Liver (tissue), 9 donors: ENCODE measurements around the gene BIRC5. TPM values are rescaled to one million over a fixed set of nuclear protein-coding genes. Genes with fewer than 3 reads are reported as not detected.

ENCODE experiments used
- DNase-seq: peaks from one replicate; pipeline ENCODE4 v3.0.0-alpha.2; 2017; ENCODE audit warnings: low spot score
- H3K27ac ChIP-seq, 2 donors: one replicate each; pipeline ENCODE4 v1.7.0; 2013; ENCODE audit warnings: inconsistent platforms in 2 of 2, low read length in 2 of 2, control low read depth in 1 of 2, low read depth in 1 of 2, mild to moderate bottlenecking in 1 of 2
- H3K27me3 ChIP-seq, 4 donors: one replicate each; pipeline versions ENCODE4 v1.6.1 to v1.7.0; 2013; ENCODE audit warnings: low read length in 3 of 4, inconsistent platforms in 1 of 4, mild to moderate bottlenecking in 1 of 4, moderate library complexity in 1 of 4; ENCODE audit not compliant: control insufficient read depth in 4 of 4, insufficient read depth in 4 of 4
- H3K36me3 ChIP-seq, 4 donors: one replicate each; pipeline versions ENCODE4 v1.6.1 to v1.7.0; 2013; ENCODE audit warnings: low read length in 3 of 4, mild to moderate bottlenecking in 3 of 4, low read depth in 1 of 4, moderate library complexity in 1 of 4; ENCODE audit not compliant: control insufficient read depth in 4 of 4, insufficient read depth in 3 of 4
- H3K4me1 ChIP-seq, 4 donors: one replicate each; pipeline versions ENCODE4 v1.6.1 to v1.7.0; 2013; ENCODE audit warnings: low read length in 3 of 4, mild to moderate bottlenecking in 3 of 4, moderate library complexity in 1 of 4; ENCODE audit not compliant: control insufficient read depth in 4 of 4, insufficient read depth in 4 of 4
- H3K4me3 ChIP-seq, 3 donors: one replicate each; pipeline versions ENCODE4 v1.6.1 to v1.7.0; 2013; ENCODE audit warnings: low read length in 3 of 3, control low read depth in 1 of 3, low read depth in 1 of 3, mild to moderate bottlenecking in 1 of 3
- H3K9ac ChIP-seq, 2 donors: one replicate each; pipeline ENCODE4 v1.7.0; 2013; ENCODE audit warnings: low read length in 2 of 2, mild to moderate bottlenecking in 2 of 2, moderate library complexity in 2 of 2, control low read depth in 1 of 2, low read depth in 1 of 2
- H3K9me3 ChIP-seq, 4 donors: one replicate each; pipeline versions ENCODE4 v1.6.1 to v1.7.0; 2013; ENCODE audit warnings: low read length in 3 of 4; ENCODE audit not compliant: control insufficient read depth in 4 of 4
- EGR1 ChIP-seq, 2 donors: IDR thresholded peaks; 2 replicates each; pipeline ENCODE4 v1.6.1; 2016 to 2018; ENCODE audit warnings: antibody characterized with exemption in 2 of 2, low read depth in 2 of 2
- FOXA1 ChIP-seq: IDR thresholded peaks from 2 replicates; pipeline ENCODE4 v1.6.1; 2016; ENCODE audit warnings: antibody characterized with exemption
- FOXA2 ChIP-seq: IDR thresholded peaks from 2 replicates; pipeline ENCODE4 v1.6.1; 2016; ENCODE audit warnings: antibody characterized with exemption
- GABPA ChIP-seq, 2 donors: IDR thresholded peaks in 1 of 2; conservative IDR thresholded peaks in 1 of 2; 2 replicates each; pipeline ENCODE4 v1.6.1; 2016; ENCODE audit warnings: antibody characterized with exemption in 2 of 2, mild to moderate bottlenecking in 1 of 2, moderate library complexity in 1 of 2
- HNF4A ChIP-seq, 2 donors: conservative IDR thresholded peaks; 2 replicates each; pipeline ENCODE4 v1.6.1; 2016; ENCODE audit warnings: antibody characterized with exemption in 2 of 2, mild to moderate bottlenecking in 2 of 2
- HNF4G ChIP-seq: IDR thresholded peaks from 2 replicates; pipeline ENCODE4 v1.6.1; 2016; ENCODE audit warnings: antibody characterized with exemption
- JUND ChIP-seq, 2 donors: IDR thresholded peaks; 2 replicates each; pipeline ENCODE4 v1.6.1; 2016; ENCODE audit warnings: antibody characterized with exemption in 2 of 2
- NR2F2 ChIP-seq: IDR thresholded peaks from 2 replicates; pipeline ENCODE4 v1.6.1; 2016; ENCODE audit warnings: antibody characterized with exemption
- RAD21 ChIP-seq, 2 donors: IDR thresholded peaks; 2 replicates each; pipeline ENCODE4 v1.6.1; 2016; ENCODE audit warnings: antibody characterized with exemption in 2 of 2, mild to moderate bottlenecking in 2 of 2
- RXRA ChIP-seq, 2 donors: IDR thresholded peaks; 2 replicates each; pipeline ENCODE4 v1.6.1; 2017 to 2018; ENCODE audit warnings: antibody characterized with exemption in 2 of 2, mild to moderate bottlenecking in 1 of 2
- SP1 ChIP-seq: IDR thresholded peaks from 2 replicates; pipeline ENCODE4 v1.6.1; 2018; ENCODE audit warnings: antibody characterized with exemption, mild to moderate bottlenecking
- TAF1 ChIP-seq: conservative IDR thresholded peaks from 2 replicates; pipeline ENCODE4 v1.6.1; 2016; ENCODE audit warnings: antibody characterized with exemption, mild to moderate bottlenecking
- YY1 ChIP-seq: IDR thresholded peaks from 2 replicates; pipeline ENCODE4 v1.6.1; 2016; ENCODE audit warnings: antibody characterized with exemption, mild to moderate bottlenecking
- WGBS: extraction: QIAGEN DNeasy Blood & Tissue Kit; methylation state at CpG from one replicate; pipeline ENCODE4 v1.1.7; 2013; 5-methylcytosine and 5-hydroxymethylcytosine counted together
- polyA plus RNA-seq, 2 donors: library from polyadenylated mRNA; stranded (reverse) in 1 of 2; unstranded in 1 of 2; fragments of 200-250 nt in 1 of 2; fragments of >200 nt in 1 of 2; fragmentation: Nextera tagmentation in 1 of 2; extraction: Ambion mirVana in 1 of 2; gene quantifications; one replicate each; pipeline versions ENCODE4 v1.2.1 to v1.2.3, GENCODE V29; 2013 to 2015
- total RNA-seq, 2 donors: library from RNA; depleted of rRNA; stranded (reverse); fragments of >200 nt; gene quantifications; one replicate each; pipeline ENCODE4 v1.2.3, GENCODE V29; 2014
- TF ChIP-seq, protein P1 (sequence below): fragments of 150-350 bp; IDR thresholded peaks from 2 replicates; pipeline ENCODE4 v1.5.1; 2017; ENCODE audit warnings: improper control_type of control experiment, low read depth, low read length; ENCODE audit not compliant: missing input control
- TF ChIP-seq, protein P2 (sequence below): IDR thresholded peaks from 2 replicates; pipeline ENCODE4 v1.6.1; 2016; ENCODE audit warnings: antibody characterized with exemption
- TF ChIP-seq, protein P3 (sequence below): IDR thresholded peaks from 2 replicates; pipeline ENCODE4 v1.6.1; 2016; ENCODE audit warnings: antibody characterized with exemption
- TF ChIP-seq, protein P4 (sequence below): IDR thresholded peaks from 2 replicates; pipeline ENCODE4 v1.6.1; 2016; ENCODE audit warnings: antibody characterized with exemption, mild to moderate bottlenecking
- TF ChIP-seq, protein P5 (sequence below): IDR thresholded peaks from 2 replicates; pipeline ENCODE4 v1.6.1; 2016; ENCODE audit warnings: antibody characterized with exemption
- donor health status: healthy.
- donor health status: healthy.
- donor health status: healthy.
- donor health status: healthy.
- donor health status: healthy.

The BIRC5 gene
- total and polyA plus RNA-seq, 4 donors: 0.42 to 73.2 (median 3.1) TPM

DNA sequence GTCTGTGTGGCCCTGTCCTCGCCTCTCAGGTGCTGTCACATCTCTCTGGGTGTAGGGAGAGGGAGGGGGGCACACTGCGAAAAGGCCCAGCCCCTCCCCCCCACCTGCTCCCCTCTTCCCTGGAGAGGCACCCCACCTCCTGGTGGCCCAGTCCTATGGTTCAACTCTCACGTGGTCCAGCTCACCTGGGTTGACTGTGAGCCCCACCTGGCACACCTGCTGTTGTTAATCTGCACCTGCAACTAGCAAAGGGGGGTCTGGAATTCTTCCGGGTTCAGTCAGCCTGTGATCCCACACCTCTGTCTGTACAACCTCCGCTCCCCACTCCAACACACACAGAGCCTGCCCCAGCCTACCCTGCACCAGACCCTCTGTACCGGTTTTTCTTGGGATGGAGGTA, 47.6 kb upstream of the BIRC5 start:
- WGBS: 81% methylated on average over 6 of the region's 6 CpGs
- H3K9me3 ChIP-seq: no peaks in the 10 kb centered on the region
- DNase-seq: no peak
- no peak overlapping the region for H3K9ac ChIP-seq
- no peak for TF ChIP-seq HNF4A (conservative IDR thresholded peaks at IDR 0.05)
- no peak for TF ChIP-seq FOXA1
- TF ChIP-seq HNF4G: no peak
- no peak for TF ChIP-seq TAF1
- TF ChIP-seq JUND (IDR thresholded peaks at IDR 0.05): no peak
- no peak for TF ChIP-seq SP1
- no peak for TF ChIP-seq EGR1 (IDR thresholded peaks at IDR 0.05; ENCODE audit: low read depth in 2 of 2)
- TF ChIP-seq, protein P1, sequence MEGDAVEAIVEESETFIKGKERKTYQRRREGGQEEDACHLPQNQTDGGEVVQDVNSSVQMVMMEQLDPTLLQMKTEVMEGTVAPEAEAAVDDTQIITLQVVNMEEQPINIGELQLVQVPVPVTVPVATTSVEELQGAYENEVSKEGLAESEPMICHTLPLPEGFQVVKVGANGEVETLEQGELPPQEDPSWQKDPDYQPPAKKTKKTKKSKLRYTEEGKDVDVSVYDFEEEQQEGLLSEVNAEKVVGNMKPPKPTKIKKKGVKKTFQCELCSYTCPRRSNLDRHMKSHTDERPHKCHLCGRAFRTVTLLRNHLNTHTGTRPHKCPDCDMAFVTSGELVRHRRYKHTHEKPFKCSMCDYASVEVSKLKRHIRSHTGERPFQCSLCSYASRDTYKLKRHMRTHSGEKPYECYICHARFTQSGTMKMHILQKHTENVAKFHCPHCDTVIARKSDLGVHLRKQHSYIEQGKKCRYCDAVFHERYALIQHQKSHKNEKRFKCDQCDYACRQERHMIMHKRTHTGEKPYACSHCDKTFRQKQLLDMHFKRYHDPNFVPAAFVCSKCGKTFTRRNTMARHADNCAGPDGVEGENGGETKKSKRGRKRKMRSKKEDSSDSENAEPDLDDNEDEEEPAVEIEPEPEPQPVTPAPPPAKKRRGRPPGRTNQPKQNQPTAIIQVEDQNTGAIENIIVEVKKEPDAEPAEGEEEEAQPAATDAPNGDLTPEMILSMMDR: no peak
- TF ChIP-seq RAD21 (IDR thresholded peaks at IDR 0.05): no peak
- TF ChIP-seq FOXA2: no peak
- TF ChIP-seq, protein P2, sequence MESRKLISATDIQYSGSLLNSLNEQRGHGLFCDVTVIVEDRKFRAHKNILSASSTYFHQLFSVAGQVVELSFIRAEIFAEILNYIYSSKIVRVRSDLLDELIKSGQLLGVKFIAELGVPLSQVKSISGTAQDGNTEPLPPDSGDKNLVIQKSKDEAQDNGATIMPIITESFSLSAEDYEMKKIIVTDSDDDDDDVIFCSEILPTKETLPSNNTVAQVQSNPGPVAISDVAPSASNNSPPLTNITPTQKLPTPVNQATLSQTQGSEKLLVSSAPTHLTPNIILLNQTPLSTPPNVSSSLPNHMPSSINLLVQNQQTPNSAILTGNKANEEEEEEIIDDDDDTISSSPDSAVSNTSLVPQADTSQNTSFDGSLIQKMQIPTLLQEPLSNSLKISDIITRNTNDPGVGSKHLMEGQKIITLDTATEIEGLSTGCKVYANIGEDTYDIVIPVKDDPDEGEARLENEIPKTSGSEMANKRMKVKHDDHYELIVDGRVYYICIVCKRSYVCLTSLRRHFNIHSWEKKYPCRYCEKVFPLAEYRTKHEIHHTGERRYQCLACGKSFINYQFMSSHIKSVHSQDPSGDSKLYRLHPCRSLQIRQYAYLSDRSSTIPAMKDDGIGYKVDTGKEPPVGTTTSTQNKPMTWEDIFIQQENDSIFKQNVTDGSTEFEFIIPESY: no peak
- TF ChIP-seq, protein P3, sequence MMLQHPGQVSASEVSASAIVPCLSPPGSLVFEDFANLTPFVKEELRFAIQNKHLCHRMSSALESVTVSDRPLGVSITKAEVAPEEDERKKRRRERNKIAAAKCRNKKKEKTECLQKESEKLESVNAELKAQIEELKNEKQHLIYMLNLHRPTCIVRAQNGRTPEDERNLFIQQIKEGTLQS: no peak
- no peak for TF ChIP-seq YY1
- TF ChIP-seq, protein P4, sequence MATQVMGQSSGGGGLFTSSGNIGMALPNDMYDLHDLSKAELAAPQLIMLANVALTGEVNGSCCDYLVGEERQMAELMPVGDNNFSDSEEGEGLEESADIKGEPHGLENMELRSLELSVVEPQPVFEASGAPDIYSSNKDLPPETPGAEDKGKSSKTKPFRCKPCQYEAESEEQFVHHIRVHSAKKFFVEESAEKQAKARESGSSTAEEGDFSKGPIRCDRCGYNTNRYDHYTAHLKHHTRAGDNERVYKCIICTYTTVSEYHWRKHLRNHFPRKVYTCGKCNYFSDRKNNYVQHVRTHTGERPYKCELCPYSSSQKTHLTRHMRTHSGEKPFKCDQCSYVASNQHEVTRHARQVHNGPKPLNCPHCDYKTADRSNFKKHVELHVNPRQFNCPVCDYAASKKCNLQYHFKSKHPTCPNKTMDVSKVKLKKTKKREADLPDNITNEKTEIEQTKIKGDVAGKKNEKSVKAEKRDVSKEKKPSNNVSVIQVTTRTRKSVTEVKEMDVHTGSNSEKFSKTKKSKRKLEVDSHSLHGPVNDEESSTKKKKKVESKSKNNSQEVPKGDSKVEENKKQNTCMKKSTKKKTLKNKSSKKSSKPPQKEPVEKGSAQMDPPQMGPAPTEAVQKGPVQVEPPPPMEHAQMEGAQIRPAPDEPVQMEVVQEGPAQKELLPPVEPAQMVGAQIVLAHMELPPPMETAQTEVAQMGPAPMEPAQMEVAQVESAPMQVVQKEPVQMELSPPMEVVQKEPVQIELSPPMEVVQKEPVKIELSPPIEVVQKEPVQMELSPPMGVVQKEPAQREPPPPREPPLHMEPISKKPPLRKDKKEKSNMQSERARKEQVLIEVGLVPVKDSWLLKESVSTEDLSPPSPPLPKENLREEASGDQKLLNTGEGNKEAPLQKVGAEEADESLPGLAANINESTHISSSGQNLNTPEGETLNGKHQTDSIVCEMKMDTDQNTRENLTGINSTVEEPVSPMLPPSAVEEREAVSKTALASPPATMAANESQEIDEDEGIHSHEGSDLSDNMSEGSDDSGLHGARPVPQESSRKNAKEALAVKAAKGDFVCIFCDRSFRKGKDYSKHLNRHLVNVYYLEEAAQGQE: no peak
- TF ChIP-seq, protein P5, sequence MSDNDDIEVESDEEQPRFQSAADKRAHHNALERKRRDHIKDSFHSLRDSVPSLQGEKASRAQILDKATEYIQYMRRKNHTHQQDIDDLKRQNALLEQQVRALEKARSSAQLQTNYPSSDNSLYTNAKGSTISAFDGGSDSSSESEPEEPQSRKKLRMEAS: no peak
- TF ChIP-seq RXRA (IDR thresholded peaks at IDR 0.05): no peak
- no peak for TF ChIP-seq NR2F2
- TF ChIP-seq GABPA (IDR thresholded peaks at IDR 0.05 in 1 of 2, conservative IDR thresholded peaks at IDR 0.05 in 1 of 2): no peak
- H3K4me1 ChIP-seq: peaks cover 7 to 14% (median 13%) of the 10 kb centered on the region in 4 donors
- H3K4me3 ChIP-seq: no peak overlapping the region
- H3K27ac ChIP-seq: no peak overlapping the region
- no peaks in the 10 kb centered on the region for H3K27me3 ChIP-seq
- H3K36me3 ChIP-seq: peaks cover 0 to 9% (median 2%) of the 10 kb centered on the region in 4 donors
